ENCODE results near the gene CNBP.
"Not testable (repeated sequence)": the region's sequence is repeated elsewhere in the genome, so short reads cannot be mapped to it uniquely, and the experiment has no call there.

Gene CNBP

GRCh38 chr3:129183569-129184395 lies at the start of gene CNBP:
Gene CNBP (minus strand): TSS chr3:129183896. CDS start chr3:129171757, 12,139 bp downstream.
- peak; percentile 97 for DNase-seq

DNA sequence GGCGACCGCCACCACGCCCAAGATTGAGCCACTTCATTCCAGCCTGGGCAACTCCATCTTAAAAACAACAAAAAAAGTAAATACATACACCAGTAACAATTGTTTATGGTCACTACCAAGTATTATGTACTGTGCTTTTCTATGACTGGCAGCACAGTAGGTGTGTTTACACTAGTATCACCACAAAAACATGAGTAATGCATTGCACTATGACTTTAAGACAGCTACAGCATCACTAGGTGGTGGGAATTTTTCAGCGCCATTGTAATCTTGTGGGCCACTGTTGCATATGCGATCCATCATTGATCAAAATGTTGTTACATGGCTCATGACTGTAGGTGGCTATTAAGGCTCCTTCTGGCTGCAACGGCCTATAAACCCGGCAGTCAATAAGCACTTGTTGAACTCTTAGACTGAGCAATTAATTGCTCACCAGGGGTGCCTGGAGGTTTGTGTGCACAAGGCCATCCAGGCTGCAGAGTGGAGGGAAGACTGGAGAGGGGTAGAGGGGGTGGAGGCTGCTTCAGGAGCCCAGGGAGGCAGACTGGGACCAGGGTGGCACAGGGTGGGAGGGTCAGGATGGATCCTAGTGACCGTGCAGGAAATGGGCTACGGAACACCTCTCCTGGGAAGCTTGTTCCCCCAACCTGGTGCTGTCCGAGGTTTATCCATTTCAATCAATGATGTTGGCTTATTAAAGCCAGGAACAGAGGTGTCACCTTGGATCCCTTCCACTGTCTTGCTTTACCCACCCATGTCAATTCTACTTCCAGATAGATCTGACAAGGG lies 47.8 kb upstream of the CNBP start:
- DNase-seq, result no peak

DNA sequence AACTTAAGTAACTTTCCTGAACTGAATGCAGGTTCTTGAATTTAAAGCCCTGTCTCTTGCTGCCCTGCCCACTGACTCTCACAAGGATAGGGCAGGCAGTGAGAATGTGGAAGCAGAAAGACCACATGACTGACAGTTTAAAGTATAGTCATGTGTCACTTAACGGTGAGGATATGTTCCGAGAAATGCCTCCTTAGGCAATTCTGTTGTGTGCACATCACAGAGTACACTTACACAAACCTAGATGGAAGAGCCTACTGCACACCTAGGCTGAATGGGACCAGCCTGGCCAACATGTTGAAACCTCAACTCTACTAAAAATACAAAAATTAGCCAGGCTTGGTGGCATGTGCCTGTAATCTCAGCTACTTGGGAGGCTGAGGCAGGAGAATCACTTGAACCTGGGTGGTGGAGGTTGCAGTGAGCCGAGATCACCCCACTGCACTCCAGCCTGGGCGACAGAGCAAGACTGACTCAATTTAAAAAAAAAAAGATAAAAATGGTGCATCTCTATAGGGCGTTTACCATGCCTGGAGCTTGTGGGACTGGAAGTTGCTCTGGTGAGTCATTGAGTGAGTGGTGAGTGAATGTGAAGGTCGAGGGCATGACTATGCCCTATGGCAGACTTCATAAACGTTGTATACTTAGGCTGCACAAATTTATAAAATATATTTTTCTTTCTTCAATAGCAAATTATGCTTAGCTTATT lies 46.8 kb upstream of the CNBP start:
- DNase-seq, result no peak

DNA sequence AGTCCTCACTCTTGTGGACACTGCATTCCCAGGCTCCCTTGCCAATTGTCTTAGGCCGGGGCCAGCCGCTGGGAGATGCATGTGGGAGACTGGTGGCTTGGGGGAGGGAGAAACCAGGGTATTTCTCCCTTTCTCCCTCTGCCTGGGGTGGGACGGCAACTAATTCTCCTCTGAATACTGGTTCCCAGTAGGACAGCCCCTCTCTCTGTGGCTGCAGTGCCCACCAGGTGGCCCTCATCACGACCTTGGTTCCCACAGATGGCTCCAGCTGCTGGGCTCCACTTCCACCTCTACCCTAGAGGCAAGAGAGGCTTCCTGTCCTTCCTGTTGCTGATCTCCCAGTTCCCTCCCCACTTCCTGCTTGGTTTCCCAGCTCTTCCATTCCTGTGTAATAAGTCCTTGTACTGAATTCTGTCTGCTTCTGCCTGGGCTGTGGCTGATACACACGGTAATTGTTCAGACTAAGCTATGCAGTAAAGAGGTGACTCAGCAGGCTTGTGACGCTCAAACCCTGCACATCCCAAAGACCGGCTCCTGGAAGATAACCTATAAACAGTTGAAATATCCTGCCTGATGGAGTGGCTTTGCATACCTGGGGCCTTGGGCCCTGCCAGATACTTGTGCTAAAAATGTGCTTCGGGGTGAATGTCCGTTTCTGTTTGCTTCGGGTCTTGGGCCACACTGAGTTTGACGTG lies 45.3 kb upstream of the CNBP start:
- no peak for DNase-seq

GRCh38 chr3:129226374-129226773 lies 42.7 kb upstream of the CNBP start:
- DNase-seq, result no peak

DNA sequence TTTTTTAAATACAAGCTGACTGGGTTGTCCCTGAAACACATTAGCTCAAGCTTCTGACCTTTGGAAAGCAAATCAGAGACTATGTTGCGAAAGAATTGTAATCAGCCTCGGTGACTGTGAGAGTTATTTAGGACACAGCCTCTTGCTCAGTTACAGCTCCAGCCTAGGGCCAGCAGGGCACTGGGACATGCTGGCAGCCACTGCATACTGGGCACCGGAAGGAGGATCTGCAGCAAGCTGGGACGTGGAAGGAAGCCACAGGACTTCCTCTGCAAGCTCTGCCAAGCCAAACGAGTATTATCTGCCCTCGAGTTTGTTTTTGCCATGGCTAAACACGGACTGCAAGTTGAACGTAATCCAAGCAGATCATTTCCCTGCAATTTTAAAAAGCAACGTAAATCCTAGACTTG lies 41.3 kb upstream of the CNBP start:
- DNase-seq, result no peak

GRCh38 chr3:129224387-129224786 lies 40.7 kb upstream of the CNBP start:
- DNase-seq, result not testable (repeated sequence)

DNA sequence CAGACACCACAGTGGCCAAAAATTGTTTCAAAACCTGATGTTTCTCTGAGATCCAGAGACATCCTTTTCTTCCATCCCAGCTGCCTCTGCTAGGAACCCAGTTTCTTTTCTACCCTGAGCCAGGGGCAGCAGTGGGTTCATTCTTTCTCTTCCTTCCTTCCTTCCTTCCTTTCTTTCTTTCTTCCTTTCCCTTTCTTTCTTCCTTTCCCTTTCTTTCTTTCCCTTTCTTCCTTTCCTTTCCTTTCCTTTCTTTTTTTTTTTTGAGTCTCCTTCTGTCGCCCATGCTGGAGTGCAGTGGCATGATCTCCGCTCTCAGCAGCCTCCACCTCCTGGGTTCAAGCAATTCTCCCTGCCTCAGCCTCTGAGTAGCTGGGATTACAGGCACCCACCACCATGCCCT lies 35.0 kb upstream of the CNBP start:
- DNase-seq, result no peak

- no peak for DNase-seq
Measured at GRCh38 chr3:129213238-129213637, 29.5 kb upstream of the CNBP start.

DNA sequence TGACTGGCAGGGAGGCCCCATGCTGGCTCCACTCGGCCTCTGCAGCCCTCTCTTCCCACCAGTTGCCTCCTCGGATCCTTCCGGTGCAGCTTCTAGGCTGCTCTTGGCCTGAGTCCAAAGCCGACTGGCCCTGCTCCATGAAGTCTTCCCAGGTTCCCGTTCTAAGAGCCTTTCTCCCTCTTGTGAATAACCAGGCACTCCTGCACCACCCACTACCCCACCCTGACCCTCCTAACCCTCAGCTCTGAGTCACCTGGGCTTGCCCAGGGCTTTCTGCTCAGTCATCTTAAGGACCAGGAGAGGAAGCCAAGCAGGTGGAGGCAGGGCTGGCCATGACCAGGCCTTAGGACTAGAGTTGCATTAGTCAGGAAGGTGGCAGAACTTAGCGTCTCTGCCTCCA lies 28.1 kb upstream of the CNBP start:
- DNase-seq, result no peak

- DNase-seq, result no peak
Measured at GRCh38 chr3:129211345-129211744, 27.6 kb upstream of the CNBP start.

GRCh38 chr3:129207479-129207878 lies 23.8 kb upstream of the CNBP start:
- no peak for DNase-seq

DNA sequence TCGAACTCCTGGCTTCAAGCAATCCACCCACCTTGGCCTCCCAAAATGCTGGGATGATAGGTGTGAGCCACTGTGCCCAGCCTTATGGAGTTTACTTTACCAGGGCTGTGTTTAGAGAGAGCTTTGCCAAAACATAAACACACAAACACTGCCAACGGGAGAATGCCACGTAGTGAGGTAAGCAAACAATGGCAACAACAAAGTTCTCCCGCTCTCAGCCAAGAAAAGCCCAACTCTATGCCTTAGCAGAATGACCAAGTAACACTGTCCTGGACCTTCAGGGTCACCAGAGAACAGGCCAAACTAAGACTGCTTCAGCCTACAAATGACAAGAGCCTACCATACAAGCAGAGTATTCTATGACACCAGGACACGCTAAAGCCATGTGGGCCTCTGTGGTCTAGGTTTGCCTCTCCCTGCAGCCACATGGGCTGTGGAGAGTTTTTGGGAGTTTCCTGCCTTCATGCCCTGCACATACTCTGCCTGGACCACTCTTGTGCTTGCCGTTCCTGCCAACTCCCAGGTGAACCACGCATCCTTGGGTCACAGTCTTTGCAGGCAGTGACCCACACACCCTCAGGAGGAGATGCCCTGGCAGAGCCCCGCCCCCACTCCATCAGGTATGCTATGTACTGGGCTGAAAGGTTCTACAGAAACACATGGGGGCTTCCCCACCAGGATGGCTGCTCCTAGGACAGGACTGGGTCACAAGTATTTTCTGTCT lies 21.6 kb upstream of the CNBP start:
- no peak for DNase-seq

DNA sequence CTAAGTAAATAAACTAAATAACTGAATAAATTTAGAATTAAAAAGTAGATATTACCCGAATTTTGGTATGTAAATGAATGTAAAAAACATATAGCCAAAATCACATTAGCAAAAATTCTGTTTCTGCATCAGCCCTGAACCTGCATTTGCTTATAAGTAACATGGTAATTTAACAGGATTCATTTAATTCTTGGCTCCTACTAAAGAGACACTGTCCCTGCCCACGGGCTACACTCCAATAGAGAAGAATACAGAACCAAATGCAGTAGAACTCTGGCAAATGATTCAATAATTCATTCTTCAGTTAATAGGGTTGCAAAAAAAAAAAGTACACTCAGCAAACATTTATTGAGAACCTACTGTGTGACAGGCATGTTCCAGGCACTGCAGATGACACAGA lies 20.8 kb upstream of the CNBP start:
- DNase-seq, result no peak

DNA sequence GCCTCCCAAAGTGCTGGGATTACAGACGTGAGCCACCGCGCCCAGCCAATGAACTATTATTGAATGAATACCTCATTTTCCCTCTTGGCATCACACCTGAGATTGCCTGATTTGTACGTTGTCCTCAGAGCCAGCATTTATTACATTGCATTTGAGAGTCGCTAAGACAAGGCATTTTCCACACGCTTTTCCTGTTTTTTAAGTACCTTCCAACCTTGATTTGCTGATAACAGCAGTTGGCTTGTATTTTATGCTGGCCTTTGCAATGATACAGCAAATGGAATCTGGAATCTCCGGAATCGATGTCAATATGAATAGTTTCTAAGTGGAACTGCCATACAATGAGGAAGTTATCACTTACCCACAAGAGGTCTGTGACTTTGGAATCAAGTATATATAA lies 15.7 kb upstream of the CNBP start:
- no peak for DNase-seq

DNA sequence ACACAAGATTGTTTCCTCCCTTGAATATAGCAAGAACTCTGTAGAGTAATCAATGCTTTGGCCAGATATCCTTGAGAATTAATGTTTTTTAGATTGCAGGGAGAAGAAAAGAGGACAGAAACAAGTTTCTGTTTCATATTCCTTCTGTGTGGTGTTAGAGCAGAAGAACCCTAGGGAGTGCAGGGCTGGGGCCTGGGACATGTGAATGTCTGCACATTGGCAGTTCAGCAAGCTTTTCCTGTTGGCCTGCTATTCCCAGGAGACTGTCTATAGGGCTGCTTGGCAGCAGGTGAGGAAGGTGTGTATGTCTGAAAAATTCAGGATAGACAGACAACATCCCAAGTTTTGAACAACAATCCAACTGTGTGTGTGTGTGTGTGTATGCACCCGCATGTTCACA lies 13.6 kb upstream of the CNBP start:
- DNase-seq, result no peak

GRCh38 chr3:129196601-129197000 lies 12.9 kb upstream of the CNBP start:
- no peak for DNase-seq

GRCh38 chr3:129195731-129196256 lies 12.1 kb upstream of the CNBP start:
- DNase-seq, result no peak

DNA sequence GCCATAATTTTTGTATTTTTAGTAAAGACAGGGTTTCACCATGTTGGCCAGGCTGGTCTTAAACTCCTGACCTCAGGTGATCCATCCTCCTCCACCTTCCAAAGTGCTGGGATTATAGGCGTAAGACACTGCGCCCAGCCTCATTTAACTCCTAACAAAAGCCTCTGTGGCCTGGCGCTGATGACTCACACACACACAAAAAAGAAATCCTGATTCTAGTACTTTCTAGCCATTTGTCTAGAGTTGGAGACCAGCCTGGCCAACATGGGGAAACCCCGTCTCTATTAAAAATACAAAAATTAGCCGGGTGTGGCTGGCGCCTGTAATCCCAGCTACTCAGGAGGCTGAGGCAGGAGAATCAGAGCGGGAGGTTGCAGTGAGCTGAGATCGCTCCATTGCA lies 6.1 kb upstream of the CNBP start:
- not testable (repeated sequence) for DNase-seq

- DNase-seq, result no peak
Measured at GRCh38 chr3:129187857-129188256, 4.2 kb upstream of the CNBP start.

- DNase-seq, result no peak
Measured at GRCh38 chr3:129185783-129186182, 2.1 kb upstream of the CNBP start.

Data from NCI-H1436 (cell line).